Measurements from ENCODE around the gene PPARD.
"Not testable (repeated sequence)": the region's sequence is repeated elsewhere in the genome, so short reads cannot be mapped to it uniquely, and the experiment has no call there.

DNA sequence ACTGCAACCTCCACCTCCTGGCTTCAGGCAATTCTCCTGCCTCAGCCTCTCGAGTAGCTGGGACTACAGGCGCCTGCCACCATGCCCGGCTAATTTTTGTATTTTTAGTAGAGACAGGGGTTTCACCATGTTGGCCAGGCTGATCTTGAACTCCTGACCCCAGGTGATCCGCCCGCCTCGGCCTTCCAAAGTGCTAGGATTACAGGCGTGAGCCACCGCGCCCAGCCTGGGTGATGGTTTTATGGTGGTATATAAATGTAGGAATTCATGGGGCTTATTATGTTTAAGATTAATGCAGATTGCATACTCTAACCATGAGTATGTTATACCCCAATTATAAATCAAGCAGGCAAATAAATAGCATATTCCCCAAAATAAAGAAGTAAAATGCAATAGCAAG, 47.0 kb downstream of the PPARD start:
- TF ChIP-seq, protein P1, sequence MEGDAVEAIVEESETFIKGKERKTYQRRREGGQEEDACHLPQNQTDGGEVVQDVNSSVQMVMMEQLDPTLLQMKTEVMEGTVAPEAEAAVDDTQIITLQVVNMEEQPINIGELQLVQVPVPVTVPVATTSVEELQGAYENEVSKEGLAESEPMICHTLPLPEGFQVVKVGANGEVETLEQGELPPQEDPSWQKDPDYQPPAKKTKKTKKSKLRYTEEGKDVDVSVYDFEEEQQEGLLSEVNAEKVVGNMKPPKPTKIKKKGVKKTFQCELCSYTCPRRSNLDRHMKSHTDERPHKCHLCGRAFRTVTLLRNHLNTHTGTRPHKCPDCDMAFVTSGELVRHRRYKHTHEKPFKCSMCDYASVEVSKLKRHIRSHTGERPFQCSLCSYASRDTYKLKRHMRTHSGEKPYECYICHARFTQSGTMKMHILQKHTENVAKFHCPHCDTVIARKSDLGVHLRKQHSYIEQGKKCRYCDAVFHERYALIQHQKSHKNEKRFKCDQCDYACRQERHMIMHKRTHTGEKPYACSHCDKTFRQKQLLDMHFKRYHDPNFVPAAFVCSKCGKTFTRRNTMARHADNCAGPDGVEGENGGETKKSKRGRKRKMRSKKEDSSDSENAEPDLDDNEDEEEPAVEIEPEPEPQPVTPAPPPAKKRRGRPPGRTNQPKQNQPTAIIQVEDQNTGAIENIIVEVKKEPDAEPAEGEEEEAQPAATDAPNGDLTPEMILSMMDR (conservative IDR thresholded peaks at IDR 0.05; ENCODE audit: low read length) = not testable (repeated sequence)
- TF ChIP-seq EZH2phosphoT487 (IDR thresholded peaks at IDR 0.05; ENCODE audit: borderline replicate concordance, low read depth, low read length) = not testable (repeated sequence)

Measured in OCI-LY7 (cell line).